ENCODE results near the gene SCP2D1.

DNA sequence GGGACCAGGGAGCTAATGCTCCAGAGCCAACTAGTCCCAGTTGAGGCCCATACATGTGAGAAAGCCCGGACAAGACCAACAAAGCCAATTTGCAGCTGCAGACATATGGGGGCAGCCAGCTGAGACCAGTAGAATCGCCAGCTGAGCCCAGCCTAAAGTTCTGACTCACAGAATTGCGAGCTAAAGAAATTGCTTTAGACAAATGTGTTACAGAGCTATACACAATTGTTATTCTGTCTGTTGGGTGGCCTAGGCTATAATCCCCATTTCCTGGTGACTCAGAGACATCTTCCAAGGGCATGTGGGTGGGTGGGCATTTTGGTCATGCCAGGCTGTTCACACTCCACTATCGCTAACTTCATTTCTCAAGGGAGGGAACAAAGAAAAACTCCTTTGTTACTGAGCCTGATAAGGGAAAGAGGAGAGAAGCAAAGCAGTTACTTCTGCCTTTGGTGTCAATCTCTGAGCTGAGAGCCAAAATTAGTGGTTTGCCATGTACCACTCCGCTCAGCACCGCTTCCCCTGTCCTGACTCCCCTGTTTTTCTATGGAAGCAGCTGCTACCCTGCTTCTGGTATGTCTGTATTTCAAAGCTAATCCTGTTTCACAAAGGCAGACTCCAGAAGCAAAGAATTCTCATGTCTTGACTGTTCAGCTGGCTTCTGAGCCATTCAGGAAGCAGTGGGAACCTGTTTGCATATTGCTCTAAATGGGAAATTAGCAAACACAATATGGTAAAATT is 26.1 kb downstream of the SCP2D1 start:
- no peak for TF ChIP-seq EZH2phosphoT487 (IDR thresholded peaks at IDR 0.05; ENCODE audit: unreplicated experiment)
- TF ChIP-seq, protein P1, sequence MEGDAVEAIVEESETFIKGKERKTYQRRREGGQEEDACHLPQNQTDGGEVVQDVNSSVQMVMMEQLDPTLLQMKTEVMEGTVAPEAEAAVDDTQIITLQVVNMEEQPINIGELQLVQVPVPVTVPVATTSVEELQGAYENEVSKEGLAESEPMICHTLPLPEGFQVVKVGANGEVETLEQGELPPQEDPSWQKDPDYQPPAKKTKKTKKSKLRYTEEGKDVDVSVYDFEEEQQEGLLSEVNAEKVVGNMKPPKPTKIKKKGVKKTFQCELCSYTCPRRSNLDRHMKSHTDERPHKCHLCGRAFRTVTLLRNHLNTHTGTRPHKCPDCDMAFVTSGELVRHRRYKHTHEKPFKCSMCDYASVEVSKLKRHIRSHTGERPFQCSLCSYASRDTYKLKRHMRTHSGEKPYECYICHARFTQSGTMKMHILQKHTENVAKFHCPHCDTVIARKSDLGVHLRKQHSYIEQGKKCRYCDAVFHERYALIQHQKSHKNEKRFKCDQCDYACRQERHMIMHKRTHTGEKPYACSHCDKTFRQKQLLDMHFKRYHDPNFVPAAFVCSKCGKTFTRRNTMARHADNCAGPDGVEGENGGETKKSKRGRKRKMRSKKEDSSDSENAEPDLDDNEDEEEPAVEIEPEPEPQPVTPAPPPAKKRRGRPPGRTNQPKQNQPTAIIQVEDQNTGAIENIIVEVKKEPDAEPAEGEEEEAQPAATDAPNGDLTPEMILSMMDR (conservative IDR thresholded peaks at IDR 0.05; ENCODE audit: low read depth in 2 of 2) = no peak
- TF ChIP-seq ZNF114 (CRISPR knock-in tag; IDR thresholded peaks at IDR 0.05) = no peak
- no peak for TF ChIP-seq EZH2 (IDR thresholded peaks at IDR 0.05; ENCODE audit: low read depth, unreplicated experiment)
- no peak for TF ChIP-seq JUNB (IDR thresholded peaks at IDR 0.05; ENCODE audit: unreplicated experiment)
- no peak for TF ChIP-seq POLR2AphosphoS5 (IDR thresholded peaks at IDR 0.05; ENCODE audit: low read depth)
- TF ChIP-seq, protein P2, sequence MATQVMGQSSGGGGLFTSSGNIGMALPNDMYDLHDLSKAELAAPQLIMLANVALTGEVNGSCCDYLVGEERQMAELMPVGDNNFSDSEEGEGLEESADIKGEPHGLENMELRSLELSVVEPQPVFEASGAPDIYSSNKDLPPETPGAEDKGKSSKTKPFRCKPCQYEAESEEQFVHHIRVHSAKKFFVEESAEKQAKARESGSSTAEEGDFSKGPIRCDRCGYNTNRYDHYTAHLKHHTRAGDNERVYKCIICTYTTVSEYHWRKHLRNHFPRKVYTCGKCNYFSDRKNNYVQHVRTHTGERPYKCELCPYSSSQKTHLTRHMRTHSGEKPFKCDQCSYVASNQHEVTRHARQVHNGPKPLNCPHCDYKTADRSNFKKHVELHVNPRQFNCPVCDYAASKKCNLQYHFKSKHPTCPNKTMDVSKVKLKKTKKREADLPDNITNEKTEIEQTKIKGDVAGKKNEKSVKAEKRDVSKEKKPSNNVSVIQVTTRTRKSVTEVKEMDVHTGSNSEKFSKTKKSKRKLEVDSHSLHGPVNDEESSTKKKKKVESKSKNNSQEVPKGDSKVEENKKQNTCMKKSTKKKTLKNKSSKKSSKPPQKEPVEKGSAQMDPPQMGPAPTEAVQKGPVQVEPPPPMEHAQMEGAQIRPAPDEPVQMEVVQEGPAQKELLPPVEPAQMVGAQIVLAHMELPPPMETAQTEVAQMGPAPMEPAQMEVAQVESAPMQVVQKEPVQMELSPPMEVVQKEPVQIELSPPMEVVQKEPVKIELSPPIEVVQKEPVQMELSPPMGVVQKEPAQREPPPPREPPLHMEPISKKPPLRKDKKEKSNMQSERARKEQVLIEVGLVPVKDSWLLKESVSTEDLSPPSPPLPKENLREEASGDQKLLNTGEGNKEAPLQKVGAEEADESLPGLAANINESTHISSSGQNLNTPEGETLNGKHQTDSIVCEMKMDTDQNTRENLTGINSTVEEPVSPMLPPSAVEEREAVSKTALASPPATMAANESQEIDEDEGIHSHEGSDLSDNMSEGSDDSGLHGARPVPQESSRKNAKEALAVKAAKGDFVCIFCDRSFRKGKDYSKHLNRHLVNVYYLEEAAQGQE (IDR thresholded peaks at IDR 0.05; ENCODE audit: unreplicated experiment) = no peak
- TF ChIP-seq, protein P3, sequence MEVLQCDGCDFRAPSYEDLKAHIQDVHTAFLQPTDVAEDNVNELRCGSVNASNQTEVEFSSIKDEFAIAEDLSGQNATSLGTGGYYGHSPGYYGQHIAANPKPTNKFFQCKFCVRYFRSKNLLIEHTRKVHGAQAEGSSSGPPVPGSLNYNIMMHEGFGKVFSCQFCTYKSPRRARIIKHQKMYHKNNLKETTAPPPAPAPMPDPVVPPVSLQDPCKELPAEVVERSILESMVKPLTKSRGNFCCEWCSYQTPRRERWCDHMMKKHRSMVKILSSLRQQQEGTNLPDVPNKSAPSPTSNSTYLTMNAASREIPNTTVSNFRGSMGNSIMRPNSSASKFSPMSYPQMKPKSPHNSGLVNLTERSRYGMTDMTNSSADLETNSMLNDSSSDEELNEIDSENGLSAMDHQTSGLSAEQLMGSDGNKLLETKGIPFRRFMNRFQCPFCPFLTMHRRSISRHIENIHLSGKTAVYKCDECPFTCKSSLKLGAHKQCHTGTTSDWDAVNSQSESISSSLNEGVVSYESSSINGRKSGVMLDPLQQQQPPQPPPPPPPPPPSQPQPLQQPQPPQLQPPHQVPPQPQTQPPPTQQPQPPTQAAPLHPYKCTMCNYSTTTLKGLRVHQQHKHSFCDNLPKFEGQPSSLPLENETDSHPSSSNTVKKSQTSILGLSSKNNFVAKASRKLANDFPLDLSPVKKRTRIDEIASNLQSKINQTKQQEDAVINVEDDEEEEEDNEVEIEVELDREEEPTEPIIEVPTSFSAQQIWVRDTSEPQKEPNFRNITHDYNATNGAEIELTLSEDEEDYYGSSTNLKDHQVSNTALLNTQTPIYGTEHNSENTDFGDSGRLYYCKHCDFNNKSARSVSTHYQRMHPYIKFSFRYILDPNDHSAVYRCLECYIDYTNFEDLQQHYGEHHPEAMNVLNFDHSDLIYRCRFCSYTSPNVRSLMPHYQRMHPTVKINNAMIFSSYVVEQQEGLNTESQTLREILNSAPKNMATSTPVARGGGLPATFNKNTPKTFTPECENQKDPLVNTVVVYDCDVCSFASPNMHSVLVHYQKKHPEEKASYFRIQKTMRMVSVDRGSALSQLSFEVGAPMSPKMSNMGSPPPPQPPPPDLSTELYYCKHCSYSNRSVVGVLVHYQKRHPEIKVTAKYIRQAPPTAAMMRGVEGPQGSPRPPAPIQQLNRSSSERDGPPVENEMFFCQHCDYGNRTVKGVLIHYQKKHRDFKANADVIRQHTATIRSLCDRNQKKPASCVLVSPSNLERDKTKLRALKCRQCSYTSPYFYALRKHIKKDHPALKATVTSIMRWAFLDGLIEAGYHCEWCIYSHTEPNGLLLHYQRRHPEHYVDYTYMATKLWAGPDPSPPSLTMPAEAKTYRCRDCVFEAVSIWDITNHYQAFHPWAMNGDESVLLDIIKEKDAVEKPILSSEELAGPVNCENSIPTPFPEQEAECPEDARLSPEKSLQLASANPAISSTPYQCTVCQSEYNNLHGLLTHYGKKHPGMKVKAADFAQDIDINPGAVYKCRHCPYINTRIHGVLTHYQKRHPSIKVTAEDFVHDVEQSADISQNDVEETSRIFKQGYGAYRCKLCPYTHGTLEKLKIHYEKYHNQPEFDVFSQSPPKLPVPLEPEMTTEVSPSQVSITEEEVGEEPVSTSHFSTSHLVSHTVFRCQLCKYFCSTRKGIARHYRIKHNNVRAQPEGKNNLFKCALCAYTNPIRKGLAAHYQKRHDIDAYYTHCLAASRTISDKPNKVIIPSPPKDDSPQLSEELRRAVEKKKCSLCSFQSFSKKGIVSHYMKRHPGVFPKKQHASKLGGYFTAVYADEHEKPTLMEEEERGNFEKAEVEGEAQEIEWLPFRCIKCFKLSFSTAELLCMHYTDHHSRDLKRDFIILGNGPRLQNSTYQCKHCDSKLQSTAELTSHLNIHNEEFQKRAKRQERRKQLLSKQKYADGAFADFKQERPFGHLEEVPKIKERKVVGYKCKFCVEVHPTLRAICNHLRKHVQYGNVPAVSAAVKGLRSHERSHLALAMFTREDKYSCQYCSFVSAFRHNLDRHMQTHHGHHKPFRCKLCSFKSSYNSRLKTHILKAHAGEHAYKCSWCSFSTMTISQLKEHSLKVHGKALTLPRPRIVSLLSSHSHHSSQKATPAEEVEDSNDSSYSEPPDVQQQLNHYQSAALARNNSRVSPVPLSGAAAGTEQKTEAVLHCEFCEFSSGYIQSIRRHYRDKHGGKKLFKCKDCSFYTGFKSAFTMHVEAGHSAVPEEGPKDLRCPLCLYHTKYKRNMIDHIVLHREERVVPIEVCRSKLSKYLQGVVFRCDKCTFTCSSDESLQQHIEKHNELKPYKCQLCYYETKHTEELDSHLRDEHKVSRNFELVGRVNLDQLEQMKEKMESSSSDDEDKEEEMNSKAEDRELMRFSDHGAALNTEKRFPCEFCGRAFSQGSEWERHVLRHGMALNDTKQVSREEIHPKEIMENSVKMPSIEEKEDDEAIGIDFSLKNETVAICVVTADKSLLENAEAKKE (CRISPR knock-in tag; IDR thresholded peaks at IDR 0.05) = no peak
- no peak for TF ChIP-seq NANOG (IDR thresholded peaks at IDR 0.05; ENCODE audit: borderline replicate concordance)
- TF ChIP-seq ZNF331 (CRISPR knock-in tag; IDR thresholded peaks at IDR 0.05; ENCODE audit: low read depth) = peak; percentile 76

Measured in GM23338 (cell line).